Measurements from ENCODE around the gene GLT8D1. TPM values are rescaled to one million over a fixed set of nuclear protein-coding genes. Genes with fewer than 3 reads are reported as not detected.

GLT8D1 gene
- total RNA-seq, 3 donors from 2014 or later, result 44.5 to 65.7 (median 56.4) TPM

DNA sequence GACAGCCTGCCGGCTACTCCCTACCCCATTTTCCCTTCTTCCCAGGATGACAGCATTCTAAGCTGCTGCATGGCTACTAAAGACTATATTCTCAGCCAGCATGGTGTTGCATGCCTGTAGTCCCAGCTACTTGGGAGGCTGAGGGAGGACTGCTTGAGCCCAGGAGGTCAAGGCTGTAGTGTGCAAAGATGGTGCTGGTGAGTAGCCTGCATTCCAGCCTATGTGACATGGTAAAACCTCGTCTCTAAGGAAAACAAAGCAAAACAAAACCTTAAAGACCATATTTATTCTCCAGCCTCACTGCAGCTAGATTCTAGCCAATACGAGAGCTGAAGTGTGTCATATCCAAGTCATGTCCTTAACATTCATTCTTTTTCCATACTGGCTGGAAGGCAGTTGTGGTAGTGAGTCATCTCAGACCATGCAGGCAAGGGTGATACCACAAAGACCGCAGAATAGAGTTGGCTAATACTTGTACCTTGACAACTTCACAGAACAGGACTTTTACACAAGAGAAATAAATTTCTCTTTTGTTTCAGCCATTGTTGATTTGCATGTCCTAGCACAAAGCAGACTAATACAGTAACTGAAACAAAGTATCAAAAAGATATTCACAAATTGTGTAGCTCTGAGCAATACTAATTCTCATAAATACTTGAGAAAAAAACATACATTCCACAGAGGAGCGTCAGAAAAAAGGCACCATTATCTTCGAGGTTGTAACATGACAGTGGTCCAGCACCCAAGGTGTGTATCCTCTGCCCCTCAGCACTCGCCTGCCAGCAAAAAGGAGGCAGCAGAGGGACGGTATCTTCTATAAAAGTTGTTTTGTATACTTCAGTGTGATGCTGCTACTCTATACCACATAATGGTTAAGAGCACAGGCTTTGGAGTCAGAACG lies 34.7 kb downstream of the GLT8D1 start:
- H3K27me3 ChIP-seq, result no peaks in the 10 kb centered on the region
- H3K27ac ChIP-seq, result peak overlapping the region; percentile 69 to 81
- peak in 1 of 3 donors; percentile 53 for TF ChIP-seq POLR2AphosphoS5 (IDR thresholded peaks at IDR 0.05)
- TF ChIP-seq POLR2A (IDR thresholded peaks at IDR 0.05), result no peak
- H3K36me3 ChIP-seq, result no peaks in the 10 kb centered on the region
- H3K4me1 ChIP-seq, result no peaks in the 10 kb centered on the region
- H3K9me3 ChIP-seq, result no peaks in the 10 kb centered on the region
- no peak for DNase-seq (ENCODE audit: low spot score in 2 of 2)
- peak overlapping the region in 1 of 3 donors; percentile 6 for H3K4me3 ChIP-seq
- intact Hi-C loops (cut with DNase I; ENCODE audit: low total_unique reads), result no loop called here

DNA sequence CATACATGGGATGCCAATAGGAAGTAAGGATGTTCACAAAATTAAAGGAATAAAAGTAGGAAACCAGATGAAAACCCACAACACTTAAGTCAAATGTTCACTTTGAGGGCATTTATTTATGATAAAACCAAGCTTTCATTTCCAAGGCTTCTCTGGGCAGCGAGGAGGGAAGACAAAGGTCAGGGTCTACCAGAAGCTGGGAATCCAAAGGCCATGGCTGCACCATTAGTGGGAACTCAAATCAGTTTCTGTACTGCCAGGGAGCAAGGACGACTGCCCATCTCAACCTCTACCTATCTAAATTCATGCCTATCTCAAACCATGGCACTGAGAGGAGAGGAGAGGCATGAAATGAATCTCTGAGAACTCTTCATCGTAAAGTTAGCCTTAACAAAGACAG lies 42.5 kb downstream of the GLT8D1 start:
- H3K36me3 ChIP-seq, result no peaks in the 10 kb centered on the region
- no peak for TF ChIP-seq POLR2AphosphoS5 (IDR thresholded peaks at IDR 0.05)
- TF ChIP-seq, protein P1, sequence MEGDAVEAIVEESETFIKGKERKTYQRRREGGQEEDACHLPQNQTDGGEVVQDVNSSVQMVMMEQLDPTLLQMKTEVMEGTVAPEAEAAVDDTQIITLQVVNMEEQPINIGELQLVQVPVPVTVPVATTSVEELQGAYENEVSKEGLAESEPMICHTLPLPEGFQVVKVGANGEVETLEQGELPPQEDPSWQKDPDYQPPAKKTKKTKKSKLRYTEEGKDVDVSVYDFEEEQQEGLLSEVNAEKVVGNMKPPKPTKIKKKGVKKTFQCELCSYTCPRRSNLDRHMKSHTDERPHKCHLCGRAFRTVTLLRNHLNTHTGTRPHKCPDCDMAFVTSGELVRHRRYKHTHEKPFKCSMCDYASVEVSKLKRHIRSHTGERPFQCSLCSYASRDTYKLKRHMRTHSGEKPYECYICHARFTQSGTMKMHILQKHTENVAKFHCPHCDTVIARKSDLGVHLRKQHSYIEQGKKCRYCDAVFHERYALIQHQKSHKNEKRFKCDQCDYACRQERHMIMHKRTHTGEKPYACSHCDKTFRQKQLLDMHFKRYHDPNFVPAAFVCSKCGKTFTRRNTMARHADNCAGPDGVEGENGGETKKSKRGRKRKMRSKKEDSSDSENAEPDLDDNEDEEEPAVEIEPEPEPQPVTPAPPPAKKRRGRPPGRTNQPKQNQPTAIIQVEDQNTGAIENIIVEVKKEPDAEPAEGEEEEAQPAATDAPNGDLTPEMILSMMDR (IDR thresholded peaks at IDR 0.05), result no peak
- TF ChIP-seq POLR2A (IDR thresholded peaks at IDR 0.05), result no peak
- intact Hi-C loops (cut with DNase I; ENCODE audit: low total_unique reads), result no loop called here
- no peak for DNase-seq (ENCODE audit: low spot score in 2 of 2)
- H3K4me3 ChIP-seq, result no peak overlapping the region
- H3K9me3 ChIP-seq, result no peaks in the 10 kb centered on the region
- no peak overlapping the region for H3K27ac ChIP-seq
- H3K4me1 ChIP-seq, result no peaks in the 10 kb centered on the region
- H3K27me3 ChIP-seq, result no peaks in the 10 kb centered on the region

DNA sequence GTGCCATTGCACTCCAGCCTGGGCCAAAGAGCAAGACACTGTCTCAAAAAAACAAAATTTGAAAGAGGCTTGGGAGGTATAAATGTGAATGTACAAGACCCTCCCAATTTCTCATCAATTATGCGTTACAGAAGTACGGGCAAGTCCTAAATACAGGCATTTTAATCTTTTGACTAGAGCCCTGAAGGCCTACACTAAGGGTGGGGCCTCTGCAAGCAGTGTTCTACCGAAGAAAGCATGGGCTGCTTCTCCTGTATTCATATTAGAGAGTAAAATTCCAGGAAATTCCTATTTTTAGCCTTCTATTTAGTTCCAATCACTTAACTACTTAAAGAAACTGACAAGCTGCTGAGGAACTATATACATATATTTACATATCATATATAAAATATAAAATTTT lies 45.5 kb downstream of the GLT8D1 start:
- H3K9me3 ChIP-seq, result no peaks in the 10 kb centered on the region
- peaks cover 6% of the 10 kb centered on the region for H3K36me3 ChIP-seq
- intact Hi-C loops (cut with DNase I; ENCODE audit: low total_unique reads), result no loop called here
- no peaks in the 10 kb centered on the region for H3K4me1 ChIP-seq
- TF ChIP-seq, protein P1 (IDR thresholded peaks at IDR 0.05), result no peak
- TF ChIP-seq POLR2A (IDR thresholded peaks at IDR 0.05) (no peak), POLR2AphosphoS5 (IDR thresholded peaks at IDR 0.05) (no peak)
- no peak overlapping the region for H3K4me3 ChIP-seq
- no peak for DNase-seq (ENCODE audit: low spot score in 2 of 2)
- H3K27me3 ChIP-seq, result no peaks in the 10 kb centered on the region
- H3K27ac ChIP-seq, result no peak overlapping the region

DNA sequence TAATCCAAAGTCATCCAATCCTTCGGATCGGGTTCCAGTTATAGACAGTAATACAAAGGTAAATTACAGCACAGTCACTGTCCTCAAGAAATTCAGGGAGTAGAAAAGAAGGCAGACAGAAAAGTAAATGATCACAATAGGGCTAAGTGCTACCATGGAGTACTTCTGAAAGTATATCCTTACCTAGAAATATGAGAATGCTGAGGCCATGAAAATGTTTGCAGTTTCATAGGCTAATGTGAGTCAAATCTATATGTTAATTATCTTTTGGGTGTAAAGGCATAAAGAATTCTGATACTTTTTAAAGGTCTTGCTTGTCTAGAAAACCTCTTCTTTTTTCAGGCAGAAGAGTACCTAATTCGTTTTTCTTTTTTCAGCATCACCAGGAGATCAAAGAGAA lies 49.7 kb downstream of the GLT8D1 start:
- Histone ChIP-seq H3K9me3 (no peaks in the 10 kb centered on the region), H3K4me1 (no peaks in the 10 kb centered on the region), H3K4me3 (no peak overlapping the region), H3K27ac (no peak overlapping the region), H3K36me3 (peaks cover 6% of the 10 kb centered on the region), H3K27me3 (no peaks in the 10 kb centered on the region)
- DNase-seq (ENCODE audit: low spot score in 2 of 2), result no peak
- TF ChIP-seq, protein P1 (IDR thresholded peaks at IDR 0.05), result no peak
- TF ChIP-seq POLR2A (IDR thresholded peaks at IDR 0.05), result no peak
- intact Hi-C loops (cut with DNase I; ENCODE audit: low total_unique reads), result no loop called here

DNA sequence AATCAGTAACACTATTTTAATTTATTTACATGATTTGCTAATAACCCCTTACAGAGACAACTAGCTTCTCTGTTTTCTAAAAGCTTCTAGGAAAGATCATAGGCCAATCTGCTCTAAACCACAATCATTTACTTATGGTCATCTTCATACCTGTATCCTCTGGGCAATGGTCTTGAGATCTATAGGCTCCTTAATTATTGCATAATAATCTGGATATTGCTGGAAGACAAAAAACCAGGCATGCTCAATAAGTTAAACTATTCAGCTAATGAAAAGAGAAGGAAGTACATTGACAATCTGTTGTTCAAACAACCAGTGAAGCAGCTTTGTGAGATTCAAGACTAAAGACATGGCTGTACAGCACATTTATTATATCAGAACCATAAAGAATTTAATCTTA lies 54.0 kb downstream of the GLT8D1 start:
- Histone ChIP-seq H3K27ac (no peak overlapping the region), H3K9me3 (no peaks in the 10 kb centered on the region), H3K27me3 (no peaks in the 10 kb centered on the region), H3K36me3 (peaks cover 6% of the 10 kb centered on the region), H3K4me3 (no peak overlapping the region), H3K4me1 (no peaks in the 10 kb centered on the region)
- TF ChIP-seq POLR2A (IDR thresholded peaks at IDR 0.05), result no peak
- TF ChIP-seq POLR2AphosphoS5 (IDR thresholded peaks at IDR 0.05), result no peak
- TF ChIP-seq, protein P1 (IDR thresholded peaks at IDR 0.05), result no peak
- intact Hi-C loops (cut with DNase I; ENCODE audit: low total_unique reads), result no loop called here
- DNase-seq (ENCODE audit: low spot score in 2 of 2), result no peak
